Right cardiac atrium (tissue), 5 donors: ENCODE data around the gene LIPG. TPM values are rescaled to one million over a fixed set of nuclear protein-coding genes. Genes with fewer than 3 reads are reported as not detected.
"Not testable (repeated sequence)": the region's sequence is repeated elsewhere in the genome, so short reads cannot be mapped to it uniquely, and the experiment has no call there.

Source experiments
- ATAC-seq, 2 donors: fragments of 200-7000 bp; cut with Tn5 transposase; one replicate each; pipeline versions ENCODE4 v1.8.0 to v1.9.1; 2020; ENCODE audit warnings: moderate library complexity in 2 of 2, mild to moderate bottlenecking in 1 of 2
- DNase-seq, 3 donors: peaks; one replicate each; pipeline ENCODE4 v3.0.0-alpha.2; 2020
- H3K27ac ChIP-seq: one replicate; pipeline ENCODE4 v1.5.1; 2013; ENCODE audit warnings: mild to moderate bottlenecking, low read length, control low read depth, moderate library complexity
- H3K27me3 ChIP-seq: one replicate; pipeline ENCODE4 v1.6.1; 2013; ENCODE audit not compliant: control insufficient read depth, insufficient read depth
- H3K4me1 ChIP-seq: one replicate; pipeline ENCODE4 v1.6.1; 2013; ENCODE audit warnings: low read length; ENCODE audit not compliant: control insufficient read depth, insufficient read depth
- H3K4me3 ChIP-seq: one replicate; pipeline ENCODE4 v1.5.1; 2013; ENCODE audit warnings: low read length, control low read depth
- H3K9me3 ChIP-seq: one replicate; pipeline ENCODE4 v1.6.1; 2013; ENCODE audit warnings: low read length; ENCODE audit not compliant: control insufficient read depth
- WGBS: extraction: QIAGEN DNeasy Blood & Tissue Kit; methylation state at CpG from one replicate; pipeline ENCODE4 v1.1.7; 2013; 5-methylcytosine and 5-hydroxymethylcytosine counted together
- intact Hi-C, 4 donors: fragments of 100-400 bp; cut with DNase I; formaldehyde crosslinking; loops; one replicate each; pipeline versions ENCODE4 v1.11.0 to v1.14.0; 2022 to 2023
- polyA plus RNA-seq: library from polyadenylated mRNA; stranded (reverse); fragments of 200-250 nt; gene quantifications from one replicate; pipeline ENCODE4 v1.2.3, GENCODE V29; 2013
- total RNA-seq, 4 donors: library from RNA; stranded (reverse); fragmentation: NEBNext Ultra II Directional; extraction: Animal tissue kit (Norgen Biotek cat#: 25700); gene quantifications; one replicate each; pipeline ENCODE4 v1.2.1, GENCODE V29; 2021
- donor health status: healthy with polysubstance abuse.
- donor health status: DM: no; HTN: yes; CAD: no.
- donor health status: DM: no; HTN: no; CAD: no.
- donor health status: DM: no; HTN: yes; CAD: no; lungs with severe emphysema.
- donor health status: DM: yes; HTN: yes; CAD: no.

The LIPG gene
- total and polyA plus RNA-seq, 5 donors = 0.03 to 2.1 (median 0.11) TPM

GRCh38 chr18:49547701-49548100 is 14.2 kb upstream of the LIPG start:
- Histone ChIP-seq H3K27ac (no peak overlapping the region), H3K9me3 (no peaks in the 10 kb centered on the region), H3K27me3 (no peaks in the 10 kb centered on the region), H3K4me1 (no peaks in the 10 kb centered on the region), H3K4me3 (no peak overlapping the region)
- intact Hi-C loops = no loop called here
- ATAC-seq (no peak), DNase-seq (no peak)
- WGBS = 23% methylated on average over 1 of the region's 1 CpG

- Histone ChIP-seq H3K4me1 (no peaks in the 10 kb centered on the region), H3K27ac (no peak overlapping the region), H3K9me3 (no peaks in the 10 kb centered on the region), H3K4me3 (no peak overlapping the region), H3K27me3 (no peaks in the 10 kb centered on the region)
- ATAC-seq (no peak), DNase-seq (no peak)
- 76% methylated on average over 1 of the region's 1 CpG for WGBS
- intact Hi-C loops = no loop called here
Observed at GRCh38 chr18:49548229-49548636, 13.6 kb upstream of the LIPG start.

GRCh38 chr18:49550621-49551339 is 11.1 kb upstream of the LIPG start:
- Histone ChIP-seq H3K27ac (no peak overlapping the region), H3K9me3 (no peaks in the 10 kb centered on the region), H3K4me1 (no peaks in the 10 kb centered on the region), H3K4me3 (no peak overlapping the region), H3K27me3 (no peaks in the 10 kb centered on the region)
- no peak for DNase-seq
- no peak for ATAC-seq
- intact Hi-C loops = no loop called here
- 89% methylated on average over 6 of the region's 6 CpGs for WGBS

- Histone ChIP-seq H3K4me1 (no peaks in the 10 kb centered on the region), H3K9me3 (no peaks in the 10 kb centered on the region), H3K27me3 (no peaks in the 10 kb centered on the region), H3K4me3 (no peak overlapping the region), H3K27ac (no peak overlapping the region)
- DNase-seq = no peak
- WGBS = 85% methylated on average over 4 of the region's 4 CpGs
- no peak for ATAC-seq
- intact Hi-C loops = no loop called here
Observed at GRCh38 chr18:49553003-49553402, 8.9 kb upstream of the LIPG start.

- intact Hi-C loops = loop anchor here in 1 of 4 donors (5.0 kb wide), 1 partner anchor 212 kb away; no protein-coding TSS in a partner anchor
- WGBS = 87% methylated on average over 4 of the region's 4 CpGs
- no peak overlapping the region for H3K4me3 ChIP-seq
Observed at GRCh38 chr18:49555641-49556040, 6.2 kb upstream of the LIPG start.

GRCh38 chr18:49558356-49558755 is 3.5 kb upstream of the LIPG start:
- H3K4me1 ChIP-seq = peaks cover 4% of the 10 kb centered on the region
- intact Hi-C loops = loop anchor here in 1 of 4 donors (5.0 kb wide), 1 partner anchor 209 kb away; no protein-coding TSS in a partner anchor
- no peaks in the 10 kb centered on the region for H3K27me3 ChIP-seq
- H3K27ac ChIP-seq = no peak overlapping the region
- 78% methylated on average over 3 of the region's 3 CpGs for WGBS
- DNase-seq (no peak), ATAC-seq (no peak)
- H3K4me3 ChIP-seq = no peak overlapping the region
- no peaks in the 10 kb centered on the region for H3K9me3 ChIP-seq

More at GRCh38 chr18:49555641-49556040, 6.2 kb upstream of the LIPG start:
- Histone ChIP-seq H3K27ac (no peak overlapping the region), H3K9me3 (no peaks in the 10 kb centered on the region), H3K27me3 (no peaks in the 10 kb centered on the region), H3K4me1 (no peaks in the 10 kb centered on the region)
- ATAC-seq = no peak
- no peak for DNase-seq

- H3K9me3 ChIP-seq, H3K4me1 ChIP-seq, H3K27ac ChIP-seq, DNase-seq, H3K27me3 ChIP-seq, H3K4me3 ChIP-seq, ATAC-seq: not testable (repeated sequence)
- WGBS = 82% methylated on average over 16 of the region's 16 CpGs
- intact Hi-C loops = loop anchor here in 1 of 4 donors (5.0 kb wide), 1 partner anchor 208 kb away; no protein-coding TSS in a partner anchor
Observed at GRCh38 chr18:49559326-49559931, 2.4 kb upstream of the LIPG start.

GRCh38 chr18:49560277-49560623 is 1.6 kb upstream of the LIPG start:
- Histone ChIP-seq H3K4me3 (no peak overlapping the region), H3K9me3 (no peaks in the 10 kb centered on the region), H3K4me1 (peaks cover 5% of the 10 kb centered on the region), H3K27ac (no peak overlapping the region), H3K27me3 (no peaks in the 10 kb centered on the region)
- intact Hi-C loops = loop anchor here (2.0 to 10.0 kb wide), 3 partner anchors 295 to 299 kb away; no protein-coding TSS in a partner anchor
- WGBS = 16% methylated on average over 3 of the region's 3 CpGs
- ATAC-seq (no peak), DNase-seq (no peak)

- Histone ChIP-seq H3K4me3 (peak overlapping the region; percentile 33), H3K9me3 (no peaks in the 10 kb centered on the region), H3K27me3 (no peaks in the 10 kb centered on the region), H3K27ac (no peak overlapping the region), H3K4me1 (peaks cover 5% of the 10 kb centered on the region)
- WGBS = 1% methylated on average over 46 of the region's 46 CpGs
- ATAC-seq = peak in 1 of 2 donors; percentile 49
- DNase-seq = peak in 2 of 3 donors; percentile 54 to 57
- intact Hi-C loops = loop anchor here (2.0 to 10.0 kb wide), 3 partner anchors 294 to 298 kb away; no protein-coding TSS in a partner anchor
Observed at GRCh38 chr18:49560624-49561288, 1.1 kb upstream of the LIPG start.

- intact Hi-C loops = loop anchor here in 3 of 4 donors (5.0 to 10.0 kb wide), 2 partner anchors 292 to 295 kb away; no protein-coding TSS in a partner anchor
- Histone ChIP-seq H3K9me3 (no peaks in the 10 kb centered on the region), H3K27me3 (no peaks in the 10 kb centered on the region), H3K27ac (no peak overlapping the region), H3K4me1 (peaks cover 5% of the 10 kb centered on the region), H3K4me3 (peak overlapping the region; percentile 33)
- WGBS = 48% methylated on average over 11 of the region's 11 CpGs
- peak in 1 of 3 donors; percentile 46 for DNase-seq
- peak in 1 of 2 donors; percentile 28 for ATAC-seq
Observed at GRCh38 chr18:49562481-49563129, 748 bp downstream of the LIPG start.
